Esophagus mucosa (tissue), 1 donor: ENCODE data around the gene TRIM13. TPM values are rescaled to one million over a fixed set of nuclear protein-coding genes. Genes with fewer than 3 reads are reported as not detected.
A peak's percentile ranks its signal among the peaks of the same experiment; 100 is the strongest.
"Not testable (repeated sequence)": the region's sequence is repeated elsewhere in the genome, so short reads cannot be mapped to it uniquely, and the experiment has no call there.

Experiments used
- ATAC-seq: fragments of 200-7000 bp; cut with Tn5 transposase; one replicate; pipeline ENCODE4 v1.9.1; 2020
- total RNA-seq: library from RNA; stranded (reverse); gene quantifications from one replicate; pipeline ENCODE4 v1.2.4, GENCODE V29; 2023
- donor health status: DM: yes; HTN: yes; CAD: no.

TRIM13 gene
- total RNA-seq, 1 donor from 2014 or later, result 30.2 TPM

DNA sequence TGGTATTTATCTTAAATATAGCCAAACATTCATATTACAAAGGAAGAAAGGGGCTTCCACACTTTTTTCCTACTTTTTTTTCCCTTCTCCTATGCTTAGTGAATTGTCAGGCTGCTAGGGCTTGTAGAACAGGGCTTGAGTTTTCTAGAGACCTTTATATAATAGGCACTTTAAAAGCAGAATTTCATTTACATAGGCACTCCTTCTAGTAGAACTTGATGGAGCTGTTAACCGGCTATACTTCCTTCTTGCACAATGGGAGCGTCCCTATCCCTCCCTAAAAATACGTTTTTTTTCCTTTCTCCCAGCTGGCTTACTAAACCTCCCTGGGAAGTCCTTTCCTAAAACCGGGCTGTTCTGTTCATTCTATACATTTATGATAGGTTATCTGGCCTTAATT, 1.1 kb downstream of the TRIM13 start:
- peak; percentile 75 for ATAC-seq

DNA sequence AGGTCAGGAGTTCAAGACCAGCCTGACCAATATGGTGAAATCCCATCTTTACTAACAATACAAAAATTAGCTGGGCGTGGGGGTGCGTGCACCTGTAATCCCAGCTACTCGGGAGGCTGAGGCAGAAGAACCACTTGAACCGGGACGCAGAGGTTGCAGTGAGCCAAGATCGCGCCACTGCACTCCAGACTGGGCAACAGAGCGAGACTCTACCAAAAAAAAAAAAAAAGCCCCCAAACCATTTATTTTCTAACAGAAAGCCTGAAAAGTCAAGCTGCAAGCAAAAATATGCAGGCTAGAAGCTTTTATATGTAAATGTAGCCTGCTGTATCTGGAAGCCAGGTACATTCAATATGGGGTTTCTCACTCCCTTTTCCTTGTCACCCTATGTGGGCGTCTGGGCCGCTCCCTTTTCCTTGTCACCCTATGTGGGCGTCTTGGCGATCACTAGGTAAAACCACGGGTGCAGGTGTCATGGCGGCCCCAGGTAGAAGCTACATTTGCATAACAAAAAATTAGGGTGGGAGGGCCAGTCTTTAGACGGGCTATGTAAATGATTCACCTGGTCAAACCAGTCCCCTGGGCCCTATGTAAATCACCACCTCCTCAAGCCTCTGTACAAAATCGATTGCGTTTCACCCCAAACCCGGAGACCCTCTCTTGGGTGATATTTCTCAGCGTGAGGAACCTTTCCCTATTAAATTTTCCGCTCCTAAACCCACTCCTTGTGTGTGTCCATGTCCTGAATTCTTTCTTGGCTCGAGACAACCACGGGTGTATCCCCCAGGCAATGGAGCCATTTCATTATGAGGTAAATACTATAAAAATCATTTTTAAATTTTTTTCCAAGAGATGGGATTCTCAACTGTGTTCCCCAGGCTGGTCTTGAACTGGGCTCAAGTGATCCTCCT, 2.1 kb downstream of the TRIM13 start:
- no peak for ATAC-seq

DNA sequence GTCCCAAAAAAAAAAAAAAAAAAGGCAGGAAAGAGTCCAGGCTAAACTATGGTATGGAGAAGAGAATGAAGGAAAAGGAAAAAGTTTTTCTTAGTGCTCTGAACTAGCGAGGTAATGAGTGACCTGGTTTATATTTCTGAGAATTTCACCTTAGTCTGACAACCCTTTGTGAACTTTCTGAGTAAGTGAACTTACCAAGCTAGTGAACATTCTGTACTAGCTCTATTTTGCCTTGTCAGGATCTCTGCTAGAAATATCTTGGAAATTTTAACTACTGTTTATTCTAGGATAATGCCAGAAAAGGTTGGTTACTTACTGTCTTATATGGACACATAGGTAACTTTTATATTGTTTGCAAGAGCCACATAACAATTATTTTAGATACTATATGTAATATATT, 4.4 kb downstream of the TRIM13 start:
- no peak for ATAC-seq

DNA sequence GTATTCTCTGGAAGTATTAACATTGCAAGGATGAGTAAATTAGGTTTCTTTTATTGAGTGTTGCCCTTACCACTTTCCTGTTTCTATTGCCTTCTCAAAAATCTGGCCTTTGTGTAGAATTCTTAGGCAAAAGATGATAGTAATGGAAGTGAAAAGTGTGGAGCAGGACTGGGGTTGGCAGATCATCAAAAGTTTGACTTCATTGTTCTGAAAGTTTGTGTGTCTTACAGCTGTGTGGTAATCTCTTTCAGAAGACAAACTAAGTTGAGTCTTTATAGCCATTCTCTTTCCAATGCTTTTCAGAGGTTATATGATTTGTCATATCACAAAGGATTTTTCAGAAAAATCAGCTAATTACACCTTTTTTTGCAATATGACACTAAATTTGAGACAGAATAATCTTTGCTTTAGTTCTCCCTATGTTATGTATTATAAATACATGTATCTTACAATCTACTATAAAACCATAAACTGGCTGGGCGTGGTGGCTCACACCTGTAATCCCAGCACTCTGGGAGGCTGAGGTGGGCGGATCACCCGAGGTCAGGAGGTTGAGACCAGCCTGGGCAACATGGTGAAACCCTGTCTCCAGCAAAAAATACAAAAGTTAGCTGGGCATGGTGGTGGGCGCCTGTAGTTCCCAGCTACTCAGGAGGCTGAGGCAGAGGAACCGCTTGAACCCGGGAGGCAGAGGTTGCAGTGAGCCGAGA, 9.7 kb downstream of the TRIM13 start:
- no peak for ATAC-seq

DNA sequence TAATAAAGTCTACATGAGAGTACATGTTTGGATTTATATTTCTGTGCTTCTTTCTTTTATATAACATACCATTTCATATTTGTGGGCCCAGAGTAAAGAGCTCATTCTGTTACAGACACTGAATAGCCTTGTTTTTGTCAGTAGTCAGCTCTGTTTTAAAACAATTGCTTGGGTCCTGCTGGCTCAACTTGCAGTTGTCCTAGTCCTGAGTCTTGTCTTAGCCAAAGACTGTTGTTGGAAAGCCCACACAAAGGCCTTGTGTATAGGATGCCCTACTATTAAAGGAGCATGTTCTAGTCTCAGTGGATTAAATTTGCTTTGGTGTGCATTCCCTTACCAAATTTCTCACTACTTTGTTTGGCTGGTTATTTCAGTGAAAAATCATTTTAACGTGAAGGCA, 14.6 kb downstream of the TRIM13 start:
- no peak for ATAC-seq

DNA sequence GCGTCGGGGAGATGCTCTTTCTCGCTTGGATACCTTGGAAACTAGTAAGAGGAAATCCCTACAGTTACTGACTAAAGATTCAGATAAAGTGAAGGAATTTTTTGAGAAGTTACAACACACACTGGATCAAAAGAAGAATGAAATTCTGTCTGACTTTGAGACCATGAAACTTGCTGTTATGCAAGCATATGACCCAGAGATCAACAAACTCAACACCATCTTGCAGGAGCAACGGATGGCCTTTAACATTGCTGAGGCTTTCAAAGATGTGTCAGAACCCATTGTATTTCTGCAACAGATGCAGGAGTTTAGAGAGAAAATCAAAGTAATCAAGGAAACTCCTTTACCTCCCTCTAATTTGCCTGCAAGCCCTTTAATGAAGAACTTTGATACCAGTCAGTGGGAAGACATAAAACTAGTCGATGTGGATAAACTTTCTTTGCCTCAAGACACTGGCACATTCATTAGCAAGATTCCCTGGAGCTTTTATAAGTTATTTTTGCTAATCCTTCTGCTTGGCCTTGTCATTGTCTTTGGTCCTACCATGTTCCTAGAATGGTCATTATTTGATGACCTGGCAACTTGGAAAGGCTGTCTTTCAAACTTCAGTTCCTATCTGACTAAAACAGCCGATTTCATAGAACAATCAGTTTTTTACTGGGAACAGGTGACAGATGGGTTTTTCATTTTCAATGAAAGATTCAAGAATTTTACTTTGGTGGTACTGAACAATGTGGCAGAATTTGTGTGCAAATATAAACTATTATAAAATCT, 15.7 kb downstream of the TRIM13 start:
- ATAC-seq, result no peak

DNA sequence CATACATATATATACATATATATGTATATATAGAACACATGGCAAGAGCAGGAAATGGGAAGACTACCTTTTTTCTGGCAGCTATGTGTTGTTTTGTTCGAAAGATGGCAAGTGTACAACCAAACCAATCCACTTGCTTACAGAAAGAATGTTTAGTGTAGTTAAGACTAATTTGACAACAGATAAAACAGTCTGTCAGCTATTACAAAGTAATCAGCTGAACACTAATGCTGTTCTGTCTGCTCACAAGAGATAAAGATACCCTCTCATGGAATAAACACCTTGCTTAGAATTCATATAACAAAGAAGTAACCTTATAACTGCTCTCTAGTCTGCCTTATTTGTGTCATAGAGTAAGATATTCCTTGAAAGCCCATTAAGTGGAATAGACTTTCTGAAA, 17.5 kb downstream of the TRIM13 start:
- no peak for ATAC-seq

DNA sequence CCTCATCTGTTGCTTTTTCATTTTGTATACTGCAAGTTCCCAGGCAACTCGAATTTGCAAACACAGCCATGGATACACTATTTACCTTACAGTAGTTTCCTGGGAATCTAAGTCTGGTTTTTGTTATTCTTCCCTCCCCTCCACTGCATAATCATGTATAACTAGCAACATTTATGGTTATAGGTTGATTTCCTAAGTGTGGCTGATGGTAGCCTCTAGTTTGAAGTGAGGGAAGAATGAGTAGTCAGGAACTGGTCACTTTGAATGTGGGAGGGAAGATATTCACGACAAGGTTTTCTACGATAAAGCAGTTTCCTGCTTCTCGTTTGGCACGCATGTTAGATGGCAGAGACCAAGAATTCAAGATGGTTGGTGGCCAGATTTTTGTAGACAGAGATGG, 18.4 kb downstream of the TRIM13 start, which contains the start of gene KCNRG:
Gene KCNRG, plus strand, starts transcription at position 187 of the 400 bp plus-strand sequence. Its CDS starts 50 bp downstream, at position 237.
- ATAC-seq, result no peak

DNA sequence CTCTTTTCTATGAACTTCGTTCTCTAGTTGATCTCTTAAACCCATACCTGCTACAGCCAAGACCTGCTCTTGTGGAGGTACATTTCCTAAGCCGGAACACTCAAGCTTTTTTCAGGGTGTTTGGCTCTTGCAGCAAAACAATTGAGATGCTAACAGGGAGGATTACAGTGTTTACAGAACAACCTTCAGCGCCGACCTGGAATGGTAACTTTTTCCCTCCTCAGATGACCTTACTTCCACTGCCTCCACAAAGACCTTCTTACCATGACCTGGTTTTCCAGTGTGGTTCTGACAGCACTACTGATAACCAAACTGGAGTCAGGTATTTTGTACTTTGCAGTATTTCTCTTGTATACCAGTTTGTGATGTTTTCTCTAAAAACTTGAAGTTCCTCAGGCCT, 18.9 kb downstream of the TRIM13 start:
- no peak for ATAC-seq

DNA sequence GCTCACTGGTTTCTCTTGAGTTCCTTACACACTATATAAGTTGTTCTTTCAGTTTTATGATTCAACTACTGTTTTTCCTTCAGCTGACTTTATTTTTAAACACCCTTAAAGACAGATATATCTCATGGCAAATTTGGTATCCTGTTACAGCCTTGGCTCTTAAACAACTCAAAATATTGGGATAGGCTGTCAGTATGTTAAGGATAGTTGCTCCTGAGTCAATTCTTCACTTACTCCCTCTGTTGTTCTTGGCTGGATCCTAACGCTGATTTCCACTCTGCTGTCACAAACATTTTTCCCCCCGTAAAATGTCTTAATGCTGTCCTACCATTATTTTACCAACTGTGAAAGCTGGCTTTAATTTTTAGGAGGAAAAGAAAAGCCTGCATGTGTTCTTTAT, 19.6 kb downstream of the TRIM13 start:
- ATAC-seq, result no peak

DNA sequence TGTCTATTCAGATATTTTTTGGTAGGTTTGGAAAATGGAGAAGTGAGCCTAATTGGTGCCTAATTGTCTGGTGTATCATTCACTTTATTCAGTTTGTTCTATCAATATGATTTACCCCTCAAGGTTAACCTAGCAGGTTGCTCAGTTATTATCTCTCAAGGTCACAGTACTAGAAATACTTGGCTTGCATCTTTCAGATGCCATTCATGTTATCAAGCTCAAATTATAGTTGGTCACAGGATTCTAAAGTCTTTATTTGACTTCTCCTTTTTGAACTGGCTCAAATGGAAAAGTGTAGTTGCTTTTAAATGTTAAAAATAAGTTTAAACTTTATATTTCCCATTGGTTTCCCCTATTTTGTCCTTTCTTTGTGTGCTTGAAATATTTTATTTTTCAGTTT, 21.0 kb downstream of the TRIM13 start:
- ATAC-seq, result no peak

DNA sequence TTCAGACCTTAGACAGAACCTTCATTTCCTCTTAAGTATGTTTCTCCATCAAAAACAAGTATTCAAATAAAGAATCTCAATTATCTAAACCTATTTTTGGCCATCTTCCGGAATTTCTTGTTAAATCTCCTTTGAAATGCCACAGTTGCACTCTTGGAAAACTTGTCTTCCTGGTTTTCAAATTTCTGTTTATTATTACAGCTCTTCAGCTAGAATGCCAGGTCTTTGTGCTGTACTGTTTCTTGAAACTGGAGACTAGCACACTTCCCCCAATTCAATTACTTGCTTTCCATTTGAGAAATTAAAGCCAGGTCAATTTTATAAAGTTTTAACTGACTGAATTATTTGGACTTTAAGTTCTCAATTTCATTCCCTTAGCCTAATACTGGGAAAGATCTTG, 28.6 kb downstream of the TRIM13 start:
- ATAC-seq, result no peak

DNA sequence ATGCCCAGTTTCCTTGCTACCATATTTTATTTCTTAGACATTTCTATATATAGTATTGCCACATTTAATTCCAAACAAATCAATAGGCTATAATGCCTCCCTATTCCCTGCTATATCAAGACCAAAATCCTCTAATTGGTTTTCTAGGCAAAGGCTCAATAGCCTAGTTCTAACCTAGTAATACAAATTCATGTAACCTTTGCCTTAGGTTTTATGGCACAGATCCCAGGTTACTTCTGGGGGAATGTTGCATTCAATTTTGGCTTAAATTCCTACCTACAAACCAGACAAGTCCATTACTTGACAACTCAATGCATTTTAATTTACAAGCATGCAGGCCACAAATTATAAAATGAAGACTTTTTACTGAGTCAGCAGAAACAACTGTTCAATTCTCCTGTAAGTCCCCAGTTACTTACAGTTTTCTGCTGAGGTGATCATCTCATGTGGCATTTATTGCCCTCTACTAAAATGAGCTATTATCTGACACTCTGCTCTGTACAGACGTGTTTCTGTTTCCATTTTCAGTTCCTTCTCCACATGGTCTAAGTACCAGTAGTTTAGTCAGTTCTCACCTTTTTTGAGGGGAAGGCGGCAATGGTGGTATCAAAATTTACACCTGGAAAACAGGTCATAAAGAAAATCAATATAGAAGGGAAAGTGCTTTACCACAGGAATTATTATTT, 30.1 kb downstream of the TRIM13 start:
- no peak for ATAC-seq

DNA sequence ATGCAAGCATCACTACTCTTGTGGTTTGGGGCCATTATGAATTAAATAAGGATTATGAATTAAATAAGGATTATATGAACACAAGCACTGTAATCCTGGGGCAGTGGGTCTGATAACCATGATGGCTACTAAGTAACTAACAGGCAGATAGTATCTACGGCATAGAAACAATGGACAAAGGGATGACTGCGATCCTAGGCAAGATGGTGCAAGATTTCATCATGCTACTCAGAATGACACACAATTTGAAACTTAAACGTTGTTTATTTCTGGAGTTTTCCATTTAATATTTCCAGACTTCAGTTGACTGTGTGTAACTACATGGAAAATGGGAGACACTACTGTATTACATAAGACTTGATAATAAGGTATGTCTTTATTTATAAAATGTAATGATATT, 33.5 kb downstream of the TRIM13 start:
- ATAC-seq, result peak; percentile 28

DNA sequence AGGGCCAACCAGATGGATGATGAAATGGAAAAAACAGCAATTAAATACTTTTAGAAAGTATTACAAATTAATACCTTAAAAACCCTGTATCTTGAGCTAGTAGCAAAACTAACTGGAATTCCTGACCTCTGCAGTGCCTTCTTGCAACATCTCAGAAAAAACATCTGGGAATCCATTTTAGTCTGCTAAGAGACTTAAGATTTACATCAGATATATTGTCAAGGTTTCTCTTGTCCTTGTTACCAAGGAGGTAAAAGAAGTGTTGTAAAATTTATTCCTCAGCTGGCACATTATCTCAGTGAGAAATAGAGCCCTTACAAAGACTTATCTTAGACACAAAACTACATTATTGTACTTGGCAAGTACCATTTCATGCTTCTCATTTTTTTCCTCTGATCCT, 36.9 kb downstream of the TRIM13 start:
- no peak for ATAC-seq

DNA sequence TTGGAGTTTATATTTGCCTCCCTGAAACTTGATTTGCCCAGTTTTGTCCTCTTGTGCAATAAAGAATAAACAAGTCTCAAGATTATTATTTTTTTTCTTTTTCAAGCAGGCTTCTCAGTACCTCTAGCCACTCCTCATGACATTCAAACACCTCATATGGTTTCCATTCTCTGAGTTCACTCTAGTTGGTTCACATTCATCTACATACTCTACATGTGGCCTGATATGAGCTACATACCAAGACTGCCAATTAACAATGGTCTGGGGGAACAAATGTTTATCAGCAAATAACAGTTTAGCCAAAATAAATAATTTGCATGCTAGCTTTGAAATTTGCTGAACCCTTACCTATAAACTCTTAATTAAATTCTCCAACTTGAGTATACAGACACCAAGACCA, 40.9 kb downstream of the TRIM13 start:
- no peak for ATAC-seq

DNA sequence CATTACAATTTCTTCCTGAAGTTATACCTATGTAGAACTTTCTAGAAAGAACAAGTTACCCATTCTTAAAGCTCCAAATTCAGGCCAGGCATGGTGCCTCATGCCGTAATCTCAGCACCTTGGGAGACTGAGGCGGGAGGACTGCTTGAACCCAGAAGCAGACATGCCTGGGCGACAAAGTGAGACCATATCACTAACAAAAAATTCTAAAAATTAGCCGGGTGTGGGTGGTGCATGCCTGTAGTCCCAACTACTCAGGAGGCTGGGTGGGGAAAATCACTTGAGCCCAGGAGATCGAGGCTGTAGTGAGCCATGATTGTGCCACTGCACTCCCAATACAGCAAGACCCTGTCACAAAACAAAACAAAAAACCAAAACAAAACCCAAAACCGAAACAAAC, 41.4 kb downstream of the TRIM13 start:
- no peak for ATAC-seq

DNA sequence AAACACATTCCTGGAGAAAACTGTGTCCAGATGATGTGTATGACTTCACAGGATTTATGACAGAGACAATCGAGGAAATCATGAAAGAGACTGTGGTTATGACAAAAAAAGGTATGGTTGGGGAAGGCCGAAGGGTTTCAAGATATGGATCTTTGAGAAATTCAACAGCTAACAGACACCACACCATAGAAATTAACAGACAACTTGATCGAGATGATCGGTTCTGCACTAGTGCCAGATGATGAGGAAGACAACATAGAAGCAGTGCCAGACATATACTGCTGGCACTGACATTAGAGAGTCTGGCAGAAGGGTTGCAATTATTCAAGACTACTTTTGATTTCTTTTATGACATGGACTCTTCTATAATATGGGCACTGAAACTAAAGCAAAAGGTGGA, 55.6 kb downstream of the TRIM13 start:
- no peak for ATAC-seq

DNA sequence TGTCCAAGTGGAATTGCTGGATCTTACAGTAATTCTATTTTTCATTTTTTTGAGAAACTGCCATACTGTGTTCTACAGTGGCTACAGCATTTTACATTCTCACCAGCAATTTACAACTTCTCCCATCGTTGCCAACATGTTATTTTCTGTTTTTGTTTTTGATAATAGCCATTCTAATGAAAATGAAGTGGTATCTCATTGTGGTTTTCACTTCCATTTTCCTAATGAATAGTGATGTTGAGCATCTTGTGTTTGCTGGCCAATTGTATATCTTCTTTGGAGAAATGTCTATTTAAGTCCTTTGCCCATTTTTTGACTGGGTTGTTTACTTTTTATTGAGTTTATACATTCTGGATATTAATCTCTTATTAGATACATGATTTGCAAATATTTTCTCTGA, 57.0 kb downstream of the TRIM13 start:
- no peak for ATAC-seq

DNA sequence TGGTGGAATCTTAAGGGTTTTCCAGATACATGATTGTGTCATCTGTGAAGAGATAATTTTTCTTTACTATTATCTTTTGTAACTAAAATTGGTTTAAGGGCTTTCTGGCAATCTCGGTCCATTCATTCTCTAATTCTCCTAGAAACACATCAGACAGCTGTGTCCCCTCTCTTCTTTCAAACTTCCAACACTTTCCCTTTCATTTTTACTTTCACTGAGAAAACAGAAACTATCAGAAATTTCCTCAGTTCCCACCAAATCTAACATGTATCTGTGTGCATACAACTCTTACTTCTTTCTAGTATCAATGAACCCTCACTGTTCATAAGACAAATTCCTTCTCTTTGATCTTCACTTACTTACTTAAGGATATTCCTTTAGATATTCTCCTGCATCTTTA, 58.6 kb downstream of the TRIM13 start:
- no peak for ATAC-seq

DNA sequence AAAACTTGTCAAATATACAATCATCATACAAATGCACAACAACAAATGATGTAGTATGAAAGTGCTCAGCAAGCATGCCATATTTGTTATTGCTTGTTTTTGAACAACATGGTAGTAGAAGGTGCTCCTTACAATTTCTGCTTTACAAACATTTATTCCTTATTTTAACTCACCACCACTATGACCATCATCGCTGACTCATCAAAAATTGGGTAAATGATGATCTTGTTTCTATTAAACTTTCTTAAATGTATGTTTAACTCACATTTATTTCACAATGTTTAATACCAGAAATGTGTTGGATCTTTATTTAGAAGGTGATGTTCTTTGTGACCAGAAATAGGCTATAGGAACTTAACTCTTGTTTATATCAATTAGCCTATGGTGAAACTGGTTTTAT, 63.9 kb downstream of the TRIM13 start:
- no peak for ATAC-seq

DNA sequence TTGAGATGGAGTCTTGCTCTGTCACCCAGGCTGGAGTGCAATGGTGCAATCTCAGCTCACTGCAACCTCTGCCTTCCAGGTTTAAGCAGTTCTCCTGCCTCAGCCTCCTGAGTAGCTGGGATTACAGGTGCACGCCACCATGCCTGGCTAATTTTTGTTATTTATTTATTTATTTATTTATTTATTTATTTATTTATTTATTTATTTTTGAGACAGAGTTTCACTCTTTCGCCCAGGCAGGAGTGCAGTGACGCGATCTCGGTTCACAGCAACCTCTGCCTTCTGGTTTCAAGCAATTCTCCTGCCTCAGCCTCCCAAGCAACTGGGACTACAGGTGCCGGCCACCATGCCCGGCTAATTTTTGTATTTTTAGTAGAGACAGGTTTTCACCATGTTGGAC, 65.5 kb downstream of the TRIM13 start:
- not testable (repeated sequence) for ATAC-seq

DNA sequence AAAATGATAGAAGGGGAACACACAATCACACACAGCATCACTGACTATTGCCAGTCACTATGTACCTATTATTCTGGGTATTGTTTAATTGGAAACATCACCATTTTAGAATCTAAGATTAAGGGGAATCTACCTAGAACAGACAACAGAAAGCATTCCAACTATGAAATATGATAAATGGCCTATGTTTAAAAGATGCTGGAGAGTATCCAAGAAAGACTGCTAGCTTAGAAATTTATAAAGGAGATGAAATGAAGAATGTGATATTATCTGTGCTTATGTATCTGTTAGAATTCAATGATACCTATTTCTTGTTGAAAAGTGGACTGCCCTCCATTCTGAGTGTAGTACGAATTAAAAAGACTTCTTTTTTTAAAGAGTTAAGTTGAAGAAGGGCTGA, 68.9 kb downstream of the TRIM13 start:
- ATAC-seq, result no peak
